Stimulated activated CD4-positive, alpha-beta T cell treated with anti-CD3 and anti-CD28 coated beads, Interleukin-2, amount 100 ng/mL, for 48 hours (primary cell): ENCODE data around the gene FMN2.

ENCODE experiments used
- DNase-seq, 2 donors: peaks; one replicate each; pipeline ENCODE4 v3.0.0-alpha.2; 2020

The FMN2 gene

DNA sequence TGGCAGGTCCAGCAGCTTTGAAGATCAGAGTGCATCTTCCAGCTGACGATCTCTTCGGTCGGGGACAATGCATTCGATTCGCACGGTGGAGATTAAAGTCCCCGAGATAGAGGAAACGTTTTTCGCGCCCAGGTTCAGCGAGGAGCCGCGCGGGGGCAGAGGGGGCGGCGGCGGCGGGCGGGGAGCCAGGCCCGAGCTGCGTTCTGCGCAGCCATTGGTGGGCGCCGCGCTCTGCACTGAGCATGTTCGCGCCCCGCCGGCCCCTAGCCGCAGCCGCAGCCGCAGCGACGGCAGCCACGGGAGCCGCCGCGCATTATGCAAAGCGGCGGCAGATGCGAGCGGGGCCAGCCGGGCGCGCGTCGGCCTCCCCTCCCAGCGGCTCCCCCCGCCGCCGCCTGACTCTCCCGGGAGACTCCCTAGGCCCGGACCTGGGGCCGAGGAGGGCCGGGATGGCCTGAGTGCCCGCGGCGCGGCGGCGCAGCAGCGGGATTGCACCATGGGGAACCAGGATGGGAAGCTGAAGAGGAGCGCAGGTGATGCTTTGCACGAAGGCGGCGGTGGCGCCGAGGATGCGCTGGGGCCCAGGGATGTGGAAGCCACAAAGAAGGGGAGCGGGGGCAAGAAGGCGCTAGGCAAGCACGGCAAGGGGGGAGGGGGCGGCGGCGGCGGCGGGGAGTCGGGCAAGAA lies at the start of gene FMN2:
Gene FMN2, plus strand, starts transcription at position 270 of the 687 bp plus-strand sequence. Its CDS starts 227 bp downstream, at position 497.
- no peak for DNase-seq

DNA sequence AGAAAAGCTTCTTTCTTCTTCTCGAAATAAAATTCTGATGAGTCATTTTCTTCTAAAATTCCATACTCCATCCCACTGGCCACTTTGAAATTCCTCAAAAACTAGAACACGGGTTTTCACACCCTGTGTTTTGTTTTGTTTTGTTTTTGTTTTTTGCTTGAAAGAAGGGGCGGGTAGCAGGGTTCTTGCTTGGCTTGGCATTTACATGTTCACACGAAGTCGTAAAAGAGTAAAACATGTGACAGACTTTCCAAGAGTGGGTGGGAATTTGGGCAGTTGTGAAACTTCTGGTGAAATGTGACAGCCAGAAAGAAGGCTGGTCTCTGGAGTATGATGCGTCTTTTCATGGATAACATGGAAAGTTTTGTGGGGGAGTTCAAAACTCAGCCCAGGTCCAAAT lies 47.1 kb upstream of the FMN2 start:
- no peak for DNase-seq

DNA sequence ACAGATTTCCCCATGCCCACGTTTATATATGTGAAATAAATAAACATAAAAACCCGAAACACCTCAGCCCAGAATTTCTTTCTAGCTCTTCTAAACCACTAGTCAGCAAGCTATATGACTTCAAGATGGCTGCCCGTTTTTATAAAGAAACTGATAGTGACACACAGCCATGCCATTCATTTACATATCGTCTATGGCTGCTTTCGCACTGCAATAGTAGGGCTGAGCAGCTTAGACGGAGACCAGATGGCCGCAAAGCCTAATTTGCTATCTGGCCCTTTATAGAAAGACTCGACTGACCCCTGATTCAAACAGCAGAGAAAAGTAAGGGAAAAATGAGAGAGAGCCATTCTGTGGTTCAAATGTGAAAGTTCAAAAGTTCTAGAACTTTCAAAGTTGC lies 45.7 kb upstream of the FMN2 start:
- DNase-seq: no peak

DNA sequence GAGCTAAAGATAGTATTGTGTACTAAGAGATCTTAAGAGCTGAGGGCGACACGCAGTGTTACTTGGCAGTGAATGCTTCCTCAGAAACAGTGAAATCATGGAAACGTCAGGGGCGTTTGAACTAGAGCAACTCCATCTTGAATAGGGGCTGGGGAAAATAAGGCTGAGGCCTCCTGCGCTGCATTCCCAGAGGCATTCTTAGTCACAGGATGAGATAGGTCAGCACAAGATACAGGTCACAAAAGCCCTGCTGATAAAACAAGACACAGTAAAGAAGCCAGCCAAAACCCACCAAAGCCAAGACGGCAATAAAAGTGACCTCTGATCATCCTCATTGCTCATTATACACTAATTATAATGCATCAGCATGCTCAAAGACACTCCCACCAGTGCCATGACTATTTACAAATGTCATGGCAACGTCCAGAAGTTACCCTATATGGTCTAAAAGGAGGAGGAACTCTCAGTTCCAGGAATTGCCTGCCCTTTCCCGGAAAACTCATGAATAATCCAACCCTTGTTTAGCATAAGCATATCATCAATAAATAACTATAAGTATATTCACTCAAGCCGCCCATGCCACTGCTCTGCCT lies 37.5 kb upstream of the FMN2 start:
- DNase-seq: no peak

DNA sequence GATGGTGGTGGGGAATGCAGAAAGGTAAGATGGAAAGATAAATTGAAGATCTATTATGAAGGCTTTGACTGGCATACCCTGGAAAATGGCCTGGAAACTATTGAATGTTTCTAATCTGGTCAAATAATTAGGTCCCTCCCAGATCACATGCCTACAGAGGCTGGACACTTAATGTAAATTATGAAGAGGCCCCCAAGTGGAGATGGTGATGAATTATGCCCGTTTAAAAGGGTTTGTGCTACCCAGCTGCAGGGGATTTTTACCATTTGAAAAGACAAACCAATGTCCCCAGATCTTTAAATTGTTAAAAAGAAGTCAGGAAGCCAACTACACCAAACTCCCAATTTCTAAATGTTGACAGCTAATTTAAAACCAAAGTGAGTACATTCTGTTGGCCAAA lies 35.7 kb upstream of the FMN2 start:
- DNase-seq: no peak

DNA sequence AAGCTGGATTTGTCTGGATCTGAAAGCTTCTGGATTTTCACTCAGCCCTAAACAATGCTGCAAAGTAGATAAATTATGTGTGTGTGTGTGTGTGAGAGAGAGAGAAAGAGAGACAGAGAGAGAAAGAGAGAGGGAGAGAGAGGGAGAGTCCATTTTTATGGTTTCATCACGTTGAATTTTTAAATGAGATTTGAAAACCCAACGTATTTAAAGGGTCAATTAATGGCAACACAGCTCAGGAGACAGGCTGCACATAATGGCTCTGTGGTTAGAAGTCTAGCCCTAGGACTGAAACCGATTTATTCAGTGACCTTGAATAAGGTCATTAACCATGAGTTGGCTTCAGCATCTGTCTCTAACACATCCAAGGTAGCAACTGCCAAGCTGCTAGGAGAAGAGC lies 35.3 kb upstream of the FMN2 start:
- no peak for DNase-seq

DNA sequence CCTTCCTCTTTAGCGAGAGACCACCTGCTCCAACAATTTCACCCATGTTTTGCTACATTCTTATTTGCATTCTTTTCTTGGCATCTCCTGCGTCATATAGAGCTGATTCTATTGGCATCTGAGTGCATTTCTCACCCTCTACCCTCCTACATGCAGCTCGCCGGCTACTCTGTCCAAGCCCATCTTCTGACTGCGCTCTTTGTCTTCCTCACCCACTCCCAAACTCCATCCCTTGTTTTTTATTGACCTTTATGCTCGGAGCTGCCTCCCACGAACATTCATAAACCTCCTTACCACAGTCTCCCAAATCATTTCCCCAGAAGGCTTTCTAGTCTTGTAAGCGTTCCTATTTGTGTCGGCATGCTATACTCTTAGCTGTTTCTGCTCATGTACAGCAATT lies 33.6 kb upstream of the FMN2 start:
- DNase-seq: no peak

DNA sequence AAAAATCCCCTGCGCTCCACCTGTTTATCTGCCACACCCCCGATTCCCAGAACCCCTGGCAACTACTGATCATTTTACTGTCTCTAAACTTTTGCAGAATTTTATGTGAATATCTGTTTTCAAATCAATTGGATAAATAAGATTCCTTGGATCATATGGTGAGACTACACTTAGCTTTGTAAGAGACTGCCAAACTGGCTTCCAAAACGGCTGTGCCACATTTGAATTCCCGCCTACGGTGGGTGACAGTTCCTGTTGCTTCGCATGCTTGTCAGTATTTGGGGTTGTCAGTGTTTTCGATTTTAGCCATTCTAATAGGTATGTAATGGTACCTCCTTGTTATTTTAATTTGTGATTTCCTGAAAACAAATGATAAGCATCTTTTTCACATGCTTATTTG lies 22.7 kb upstream of the FMN2 start:
- no peak for DNase-seq

DNA sequence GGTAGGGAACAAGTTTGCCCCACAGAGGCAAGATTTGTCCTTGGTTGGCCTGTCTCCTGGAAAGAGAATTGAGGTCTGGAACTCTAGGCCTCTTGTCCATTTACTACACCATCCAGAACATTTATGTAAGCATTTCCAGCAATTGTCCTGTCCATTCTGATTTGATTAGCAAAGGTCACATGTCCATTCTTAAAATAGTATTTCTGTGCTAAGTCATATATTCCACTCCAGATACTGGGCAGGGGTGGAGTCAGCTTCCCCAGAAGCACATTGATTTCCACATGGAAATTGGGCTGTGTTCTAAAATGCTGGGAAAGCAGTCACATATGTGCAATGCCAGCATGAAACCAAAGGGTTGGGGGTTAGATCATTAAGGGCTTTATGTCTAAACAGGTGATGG lies 21.5 kb upstream of the FMN2 start:
- DNase-seq: no peak

DNA sequence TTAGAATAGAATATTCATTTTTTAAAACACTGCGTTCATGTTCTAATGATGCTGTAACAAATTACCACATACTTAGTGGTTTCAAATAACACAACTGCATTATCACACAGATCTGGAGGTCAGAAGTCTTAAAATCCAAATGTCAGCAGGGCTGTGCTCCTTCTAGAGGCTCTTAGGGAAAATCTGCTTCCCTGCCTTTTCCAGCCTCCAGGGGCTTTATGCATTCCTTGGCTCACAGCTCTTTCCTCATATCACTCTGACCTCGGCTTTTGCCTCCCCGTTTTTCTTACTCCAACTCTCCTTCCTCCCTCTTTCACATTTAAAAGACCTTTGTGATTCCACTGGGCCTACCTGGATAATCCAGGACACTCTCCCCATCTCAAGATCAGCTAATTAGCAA lies 18.6 kb upstream of the FMN2 start:
- DNase-seq: no peak

DNA sequence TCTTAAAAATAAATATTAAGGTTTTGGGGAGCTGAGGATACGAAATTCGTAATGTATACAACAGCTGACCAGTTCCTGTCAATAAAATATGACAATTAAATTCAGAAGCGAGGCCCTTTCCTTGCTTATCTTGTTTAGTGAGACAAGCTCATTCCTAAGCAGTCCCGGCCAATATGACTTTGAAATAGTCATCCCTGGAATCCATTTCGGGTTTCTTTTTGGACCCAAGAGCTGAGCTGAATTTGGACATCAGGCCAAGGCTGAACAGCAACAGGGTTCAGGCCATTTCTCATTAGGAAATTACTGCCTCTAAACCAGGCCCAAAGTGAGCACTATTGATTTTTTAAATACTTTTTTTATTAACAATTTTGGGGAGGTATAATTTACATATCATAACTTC lies 17.3 kb upstream of the FMN2 start:
- DNase-seq: no peak

DNA sequence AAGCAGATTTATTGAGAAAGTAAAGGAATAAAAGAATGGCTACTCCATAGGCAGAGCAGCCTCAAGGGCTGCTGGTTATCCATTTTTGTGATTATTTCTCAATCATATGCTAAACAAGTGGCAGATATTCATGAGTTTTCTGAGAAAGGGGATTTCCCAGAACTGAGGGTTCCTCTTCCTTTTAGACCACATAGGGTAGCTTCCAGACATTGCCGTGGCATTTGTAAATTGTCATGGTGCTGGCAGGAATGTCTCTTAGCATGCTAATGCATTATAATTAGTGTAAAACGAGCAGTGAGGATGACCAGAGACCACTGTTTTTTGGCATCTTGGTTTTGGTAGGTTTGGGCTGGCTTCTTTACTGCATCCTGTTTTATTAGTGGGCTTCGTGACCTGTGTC lies 16.8 kb upstream of the FMN2 start:
- no peak for DNase-seq

DNA sequence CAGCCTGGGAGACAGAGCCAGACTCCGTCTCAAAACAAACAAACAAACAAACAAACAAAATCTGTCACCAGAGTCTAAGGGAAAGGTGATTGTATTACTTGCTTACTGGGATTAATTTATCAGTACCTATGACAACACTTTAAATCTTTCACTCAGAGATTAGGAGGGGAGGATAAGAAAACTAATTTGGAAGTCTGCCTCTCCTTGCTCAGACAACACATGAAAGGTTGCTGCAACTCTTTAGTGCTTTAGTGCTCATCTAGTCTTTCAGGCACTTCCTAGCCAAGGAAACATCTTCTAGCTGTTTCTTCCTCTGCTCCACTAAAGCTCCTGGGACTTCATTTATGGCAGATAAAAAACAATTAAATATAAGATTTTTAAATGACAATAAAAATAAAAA lies 7.3 kb upstream of the FMN2 start:
- DNase-seq: no peak

DNA sequence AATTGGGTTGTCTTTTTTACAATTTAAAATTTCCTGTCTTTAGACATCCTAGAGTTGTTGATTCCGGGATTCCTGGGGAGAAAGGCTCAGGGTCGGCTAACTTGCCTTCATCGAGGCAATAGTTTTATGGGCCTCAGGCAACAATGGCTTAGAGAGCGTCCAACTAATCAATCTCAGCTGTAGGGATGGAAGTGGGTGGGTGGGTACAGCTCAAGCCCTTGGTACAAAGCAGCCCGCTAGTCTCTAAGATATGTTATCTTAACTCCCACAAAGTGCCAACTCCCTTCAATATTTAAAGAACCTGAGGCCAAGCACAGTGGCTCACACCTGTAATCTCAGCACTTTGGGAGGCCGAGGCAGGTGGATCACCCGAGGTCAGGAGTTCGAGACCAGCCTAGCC lies 6.9 kb upstream of the FMN2 start:
- DNase-seq: no peak

DNA sequence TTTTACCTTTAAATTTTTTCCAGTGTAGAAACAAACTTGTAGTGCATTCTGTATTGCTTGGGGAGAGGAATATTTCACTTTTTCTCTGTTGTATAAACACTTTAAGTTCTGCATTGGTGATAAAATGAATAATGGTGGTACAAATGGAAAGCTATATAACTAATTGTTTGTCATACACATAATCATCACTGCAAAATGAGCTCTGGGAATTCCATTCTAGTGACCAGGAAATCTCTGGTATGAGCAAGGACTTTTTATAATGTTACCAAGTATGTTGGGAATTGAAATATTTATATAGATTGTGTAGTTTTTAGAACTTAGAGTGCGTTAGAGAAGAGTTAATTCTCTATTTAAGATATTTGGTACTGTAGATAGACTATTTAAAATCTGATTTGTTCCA lies 5.0 kb upstream of the FMN2 start:
- DNase-seq: no peak

DNA sequence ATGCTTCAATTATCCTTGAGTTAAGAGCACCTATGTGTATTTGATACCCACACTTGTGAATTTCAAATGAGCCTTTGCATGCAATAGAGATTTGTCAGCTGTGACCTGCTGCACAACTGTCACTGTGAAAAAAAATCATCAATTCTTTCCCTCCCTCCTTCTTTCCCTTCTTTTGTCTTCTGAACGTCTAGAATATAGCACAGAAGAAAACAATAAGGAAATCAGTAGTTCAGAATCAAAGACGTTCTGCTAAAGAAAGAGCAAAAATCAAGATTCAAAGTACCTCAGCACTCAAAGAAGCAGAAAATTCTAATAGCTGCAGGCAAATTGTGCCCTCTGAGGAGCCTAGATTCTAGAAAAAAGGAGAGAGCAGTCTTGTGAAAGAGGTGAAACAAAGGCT lies 1.7 kb upstream of the FMN2 start:
- DNase-seq: no peak

DNA sequence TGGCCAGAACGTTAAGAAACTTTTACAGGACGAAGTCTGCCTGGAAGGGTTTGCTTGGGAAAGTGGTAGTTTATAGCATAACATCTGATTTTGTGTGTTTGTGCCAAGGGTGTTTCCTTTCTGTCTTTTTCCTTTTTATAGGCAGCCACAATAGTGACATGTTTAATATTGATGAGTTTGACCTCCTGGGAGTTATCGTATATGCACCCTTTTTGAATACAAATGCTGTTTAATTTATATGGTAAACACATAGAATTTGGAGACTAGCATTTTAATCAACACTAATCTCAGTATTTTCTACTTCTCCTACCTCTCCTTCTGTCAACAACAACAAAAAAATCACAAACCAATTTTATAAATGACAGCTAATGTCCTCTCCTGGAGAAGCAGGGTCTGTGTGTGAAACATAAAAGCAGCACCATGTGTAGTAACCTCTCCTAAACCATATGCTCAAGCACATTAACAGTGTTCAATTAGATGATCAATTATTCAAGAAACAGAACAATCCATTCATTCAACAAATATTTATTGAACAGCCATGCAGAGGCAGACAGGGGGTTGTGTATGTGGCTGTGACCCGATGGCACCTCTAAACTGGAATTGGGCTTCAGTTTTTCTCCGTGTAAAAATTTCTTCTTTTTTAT lies 604 bp upstream of the FMN2 start:
- no peak for DNase-seq

DNA sequence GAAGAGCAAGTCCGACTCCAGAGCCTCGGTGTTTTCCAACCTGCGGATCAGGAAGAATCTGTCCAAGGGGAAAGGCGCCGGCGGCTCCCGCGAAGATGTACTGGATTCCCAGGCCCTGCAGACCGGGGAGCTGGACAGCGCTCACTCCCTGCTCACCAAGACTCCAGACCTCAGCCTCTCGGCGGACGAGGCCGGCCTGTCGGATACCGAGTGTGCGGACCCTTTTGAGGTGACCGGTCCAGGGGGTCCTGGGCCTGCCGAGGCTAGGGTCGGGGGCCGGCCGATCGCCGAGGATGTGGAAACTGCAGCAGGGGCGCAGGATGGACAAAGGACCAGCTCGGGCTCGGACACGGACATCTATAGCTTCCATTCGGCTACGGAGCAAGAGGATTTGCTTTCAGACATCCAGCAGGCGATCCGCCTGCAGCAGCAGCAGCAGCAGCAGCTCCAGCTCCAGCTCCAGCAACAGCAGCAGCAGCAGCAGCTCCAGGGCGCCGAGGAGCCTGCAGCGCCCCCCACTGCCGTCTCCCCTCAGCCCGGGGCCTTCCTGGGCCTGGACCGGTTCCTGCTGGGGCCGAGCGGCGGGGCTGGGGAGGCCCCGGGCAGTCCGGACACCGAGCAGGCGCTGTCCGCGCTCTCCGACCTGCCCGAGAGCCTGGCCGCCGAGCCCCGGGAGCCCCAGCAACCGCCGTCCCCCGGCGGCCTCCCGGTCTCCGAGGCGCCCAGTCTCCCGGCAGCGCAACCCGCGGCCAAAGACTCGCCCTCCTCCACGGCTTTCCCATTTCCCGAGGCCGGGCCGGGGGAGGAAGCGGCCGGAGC lies 827 bp downstream of the FMN2 start:
- no peak for DNase-seq

DNA sequence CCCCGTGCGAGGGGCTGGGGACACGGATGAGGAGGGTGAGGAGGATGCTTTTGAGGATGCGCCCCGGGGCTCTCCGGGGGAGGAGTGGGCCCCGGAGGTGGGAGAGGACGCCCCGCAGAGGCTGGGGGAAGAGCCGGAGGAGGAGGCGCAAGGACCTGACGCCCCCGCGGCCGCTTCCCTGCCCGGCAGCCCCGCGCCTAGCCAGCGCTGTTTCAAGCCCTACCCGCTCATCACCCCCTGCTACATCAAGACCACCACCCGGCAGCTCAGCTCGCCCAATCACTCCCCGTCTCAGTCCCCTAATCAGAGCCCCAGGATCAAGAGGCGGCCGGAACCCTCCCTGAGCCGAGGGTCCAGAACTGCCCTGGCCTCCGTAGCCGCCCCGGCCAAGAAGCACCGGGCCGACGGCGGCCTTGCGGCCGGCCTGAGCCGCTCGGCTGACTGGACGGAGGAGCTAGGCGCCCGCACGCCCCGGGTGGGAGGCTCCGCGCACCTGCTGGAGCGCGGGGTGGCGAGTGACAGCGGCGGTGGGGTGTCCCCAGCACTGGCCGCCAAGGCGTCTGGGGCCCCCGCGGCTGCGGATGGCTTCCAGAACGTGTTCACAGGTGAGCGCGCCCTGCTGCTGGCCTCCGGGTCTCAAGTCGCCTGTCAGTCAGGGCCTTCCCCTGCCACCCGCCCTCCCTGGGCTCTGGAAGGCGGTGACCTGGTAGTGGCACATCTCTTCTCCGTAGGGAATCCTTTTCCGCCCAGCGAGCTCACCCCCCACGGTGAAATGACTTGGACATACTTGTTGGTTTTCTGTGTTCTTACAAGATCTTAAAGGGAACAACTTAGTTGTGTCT lies 1.7 kb downstream of the FMN2 start:
- DNase-seq: no peak

DNA sequence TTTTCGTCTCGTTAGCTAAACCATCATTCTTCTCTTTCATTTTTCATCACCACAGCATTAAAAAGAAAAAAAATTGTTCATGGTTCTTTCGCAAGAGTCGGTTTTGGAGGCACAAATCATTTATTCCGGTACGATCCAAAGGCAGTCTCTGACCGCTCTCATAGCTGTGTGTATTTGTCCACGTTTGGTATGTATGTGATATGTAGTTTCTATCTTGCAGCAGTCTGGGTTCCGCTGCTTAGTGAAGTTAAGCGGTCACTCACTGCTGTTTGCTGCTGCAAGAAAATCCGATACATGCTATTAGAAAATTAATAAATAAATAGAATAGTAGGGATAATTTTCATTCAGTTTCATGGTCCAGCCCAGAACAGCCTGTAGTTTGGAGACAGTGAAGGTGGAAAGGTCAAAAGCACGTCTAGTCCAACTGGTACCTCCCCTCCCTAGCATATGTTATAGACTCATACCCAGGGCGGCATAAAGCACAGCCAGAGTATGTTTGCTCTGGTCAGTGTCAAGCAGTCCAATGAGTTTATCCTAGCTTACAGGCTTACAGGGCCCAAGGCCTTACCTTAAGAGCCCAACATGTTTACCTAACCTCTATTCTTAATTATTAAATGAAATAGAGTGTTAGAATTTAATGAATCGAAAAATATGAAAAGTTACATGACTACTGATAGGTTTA lies 2.5 kb downstream of the FMN2 start:
- DNase-seq: no peak

DNA sequence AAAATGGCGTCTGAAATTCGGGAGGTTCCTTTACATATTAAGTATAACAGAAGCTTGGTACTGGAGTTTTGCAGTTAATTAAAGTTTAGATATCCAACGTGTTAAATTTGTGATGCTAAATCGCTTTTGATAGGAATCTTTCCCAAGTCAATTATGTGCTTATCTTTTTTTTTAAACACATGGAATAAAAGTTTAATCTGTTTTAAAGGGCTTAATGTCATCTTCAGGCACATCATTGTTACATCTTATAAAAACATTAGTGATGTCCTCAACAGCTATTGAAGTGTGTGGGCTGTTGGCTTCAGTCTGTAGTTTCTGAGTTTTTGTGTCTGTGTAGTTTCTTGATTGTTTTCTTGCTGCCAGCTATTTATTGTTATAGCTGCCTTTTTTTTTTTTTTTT lies 5.3 kb downstream of the FMN2 start:
- no peak for DNase-seq

DNA sequence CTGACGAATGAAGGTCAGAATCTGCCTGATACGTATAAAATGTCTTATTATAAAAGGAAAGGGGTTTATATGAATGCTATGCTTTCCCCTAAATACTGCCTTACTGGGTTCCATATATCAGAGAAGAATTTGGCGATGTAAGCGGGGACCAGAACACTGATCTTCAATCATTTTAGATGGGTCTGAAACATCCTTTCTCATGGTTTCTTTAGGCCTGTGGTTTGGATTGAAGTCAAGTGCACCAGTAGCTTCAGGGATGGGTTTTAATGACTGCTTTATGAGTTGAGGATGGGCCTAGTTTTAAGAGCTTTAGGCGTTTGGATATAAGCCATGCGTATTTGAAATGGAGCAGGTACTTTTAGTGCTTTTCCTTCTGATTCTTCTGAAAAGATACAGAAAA lies 6.9 kb downstream of the FMN2 start:
- no peak for DNase-seq
